HTERT RPE-1 (cell line): Measurements from ENCODE around the gene FOXC2.

ENCODE experiments used
- in situ Hi-C: fragments of 300-500 bp; cut with MboI; formaldehyde crosslinking; loops from 4 replicates; pipeline ENCODE4 v1.14.3; 2020; ENCODE audit warnings: low sequenced_read_pairs

The FOXC2 gene

DNA sequence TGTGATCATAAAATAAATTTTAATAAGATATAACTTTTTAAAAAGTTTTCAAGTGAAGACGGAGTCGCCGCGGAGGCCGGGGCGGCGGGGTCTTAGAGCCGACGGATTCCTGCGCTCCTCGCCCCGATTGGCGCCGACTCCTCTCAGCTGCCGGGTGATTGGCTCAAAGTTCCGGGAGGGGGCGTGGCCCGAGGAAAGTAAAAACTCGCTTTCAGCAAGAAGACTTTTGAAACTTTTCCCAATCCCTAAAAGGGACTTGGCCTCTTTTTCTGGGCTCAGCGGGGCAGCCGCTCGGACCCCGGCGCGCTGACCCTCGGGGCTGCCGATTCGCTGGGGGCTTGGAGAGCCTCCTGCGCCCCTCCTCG, at the start of gene FOXC2:
Gene FOXC2, plus strand, starts transcription at position 229 of the 365 bp plus-strand sequence. CDS start 507 bp downstream, outside the sequence.
- in situ Hi-C loops = no loop called here

GRCh38 chr16:86517033-86517432, 49.6 kb upstream of the FOXC2 start:
- in situ Hi-C loops = no loop called here

DNA sequence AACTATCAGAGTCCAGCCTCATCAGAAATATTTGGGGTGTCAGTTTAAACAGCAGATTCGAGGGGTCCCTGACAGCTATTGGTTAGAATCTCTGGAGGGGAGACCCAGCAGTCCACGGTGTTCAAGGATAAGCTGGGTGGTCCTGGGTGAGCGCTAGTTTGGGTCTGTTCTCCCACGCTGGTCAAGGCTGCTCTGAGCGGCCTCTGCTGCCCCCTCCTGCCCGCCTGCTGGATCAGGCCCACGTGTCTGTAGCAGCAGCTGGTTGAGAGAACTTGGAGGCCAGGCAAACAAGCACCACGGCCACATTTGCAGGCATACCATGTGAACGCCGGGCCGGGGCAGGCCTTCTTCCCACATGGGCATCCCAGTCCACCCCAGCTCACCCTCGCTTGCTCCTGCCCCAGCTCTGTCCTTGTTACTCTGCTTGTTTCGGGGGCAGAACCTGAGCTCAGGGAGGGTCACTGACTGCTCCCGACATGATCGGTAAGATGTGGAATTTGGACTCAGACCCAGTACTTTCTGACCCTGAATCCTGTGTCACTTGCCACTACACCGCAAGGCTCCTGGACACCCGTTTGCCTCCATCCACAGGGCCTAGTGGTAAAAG, 48.9 kb upstream of the FOXC2 start:
- in situ Hi-C loops = no loop called here

GRCh38 chr16:86519007-86519648, 47.5 kb upstream of the FOXC2 start:
- in situ Hi-C loops = no loop called here

DNA sequence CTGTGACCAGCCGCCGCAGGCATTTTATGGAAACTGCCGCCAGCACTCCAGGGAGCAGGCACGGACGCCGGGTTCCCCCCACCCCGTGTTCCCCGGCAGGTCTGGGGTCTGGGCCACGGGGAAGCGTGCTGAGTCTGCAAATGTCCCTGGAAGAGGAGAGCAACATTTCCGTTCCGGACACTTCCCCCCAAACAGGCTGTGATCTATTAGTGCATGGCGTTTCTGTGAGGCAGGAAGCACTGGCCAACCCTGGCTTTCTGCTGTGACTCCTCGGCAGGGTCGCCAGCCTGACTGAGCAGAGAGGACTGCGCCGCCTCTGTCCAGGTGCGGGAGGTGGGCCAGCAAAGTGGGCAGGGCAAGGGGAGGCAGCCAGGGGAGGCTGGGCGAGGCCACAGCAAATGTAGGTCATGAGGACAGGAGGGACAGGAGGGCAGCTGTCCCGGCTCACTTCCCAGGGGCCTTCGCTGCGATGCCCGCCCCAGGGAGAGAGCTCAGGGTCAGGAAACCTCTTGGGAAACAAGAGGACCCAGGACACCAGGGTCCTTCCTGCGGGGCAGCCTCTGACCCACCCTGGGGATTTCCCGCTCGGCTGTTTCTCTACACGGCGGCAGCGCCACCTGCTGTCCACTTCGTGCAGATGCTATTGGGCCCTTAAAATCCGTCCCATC, 46.8 kb upstream of the FOXC2 start:
- in situ Hi-C loops = no loop called here

- in situ Hi-C loops = no loop called here
Observed at GRCh38 chr16:86520317-86521210, 46.1 kb upstream of the FOXC2 start.

- in situ Hi-C loops = no loop called here
Observed at GRCh38 chr16:86521236-86522197, 45.1 kb upstream of the FOXC2 start.

DNA sequence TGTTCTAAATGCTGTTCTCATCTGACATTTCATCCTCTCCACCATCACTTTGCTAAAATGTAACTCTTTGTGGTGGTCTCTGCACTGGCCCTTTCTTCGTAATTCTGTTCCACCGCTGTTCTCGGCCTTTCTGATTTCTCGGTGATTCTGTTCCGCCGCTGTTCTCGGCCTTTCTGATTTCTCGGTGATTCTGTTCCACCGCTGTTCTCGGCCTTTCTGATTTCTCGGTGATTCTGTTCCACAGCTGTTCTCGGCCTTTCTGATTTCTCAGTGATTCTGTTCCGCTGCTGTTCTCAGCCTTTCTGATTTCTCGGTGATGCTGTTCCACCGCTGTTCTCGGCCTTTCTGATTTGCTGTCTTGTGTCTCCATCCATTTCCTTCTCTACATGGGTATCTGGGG, 44.0 kb upstream of the FOXC2 start:
- in situ Hi-C loops = no loop called here

DNA sequence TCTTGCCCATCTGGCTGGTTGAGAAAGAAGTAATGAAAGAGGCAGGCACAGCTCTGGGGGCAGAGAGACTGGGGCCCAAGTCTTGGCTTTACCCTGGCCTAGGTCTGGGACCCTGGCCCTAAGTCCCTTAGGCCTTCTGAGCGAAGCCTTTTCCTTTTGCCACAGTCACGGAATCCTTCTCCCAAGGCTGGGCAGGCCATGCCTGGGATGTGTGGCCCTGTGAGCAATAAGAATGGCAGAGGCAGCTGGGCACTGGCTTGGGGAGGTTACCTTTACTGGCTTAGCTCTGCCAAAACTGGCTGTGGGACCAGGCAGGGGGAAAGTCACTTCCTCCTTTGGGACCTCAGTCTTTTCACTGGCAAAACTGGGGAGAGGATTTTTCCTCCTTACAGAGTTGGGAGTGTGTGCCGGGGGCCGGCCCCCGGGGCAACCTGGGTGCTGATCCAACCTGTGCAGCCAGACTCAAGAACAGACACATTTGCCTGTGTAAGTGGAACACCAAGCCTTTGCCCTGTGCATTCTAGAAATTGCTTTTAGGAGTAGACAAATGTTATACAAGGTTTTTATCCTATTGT, 43.4 kb upstream of the FOXC2 start:
- in situ Hi-C loops = no loop called here

- in situ Hi-C loops = no loop called here
Observed at GRCh38 chr16:86524029-86524428, 42.6 kb upstream of the FOXC2 start.

GRCh38 chr16:86525696-86526095, 40.9 kb upstream of the FOXC2 start:
- in situ Hi-C loops = no loop called here

DNA sequence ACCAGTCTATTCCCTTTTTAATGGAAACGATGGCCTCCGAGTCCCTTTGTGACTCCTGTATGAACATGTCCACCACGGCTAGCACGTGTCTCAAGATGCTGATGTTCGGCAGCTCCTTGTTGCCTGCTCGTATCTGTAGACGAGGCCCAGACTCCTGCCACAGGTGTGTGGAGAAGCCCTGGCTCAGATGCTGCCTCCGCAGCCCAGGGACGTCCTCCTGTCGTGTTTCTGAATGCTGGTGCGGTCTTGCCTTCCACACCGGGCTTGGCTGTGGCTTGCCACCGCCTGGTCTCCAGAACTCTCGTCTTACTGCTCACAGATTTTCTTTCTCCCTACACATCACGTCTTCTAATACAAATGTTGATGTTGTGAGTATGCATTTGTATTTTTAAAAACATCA, 39.3 kb upstream of the FOXC2 start:
- in situ Hi-C loops = no loop called here

- in situ Hi-C loops = no loop called here
Observed at GRCh38 chr16:86528061-86528929, 38.3 kb upstream of the FOXC2 start.

DNA sequence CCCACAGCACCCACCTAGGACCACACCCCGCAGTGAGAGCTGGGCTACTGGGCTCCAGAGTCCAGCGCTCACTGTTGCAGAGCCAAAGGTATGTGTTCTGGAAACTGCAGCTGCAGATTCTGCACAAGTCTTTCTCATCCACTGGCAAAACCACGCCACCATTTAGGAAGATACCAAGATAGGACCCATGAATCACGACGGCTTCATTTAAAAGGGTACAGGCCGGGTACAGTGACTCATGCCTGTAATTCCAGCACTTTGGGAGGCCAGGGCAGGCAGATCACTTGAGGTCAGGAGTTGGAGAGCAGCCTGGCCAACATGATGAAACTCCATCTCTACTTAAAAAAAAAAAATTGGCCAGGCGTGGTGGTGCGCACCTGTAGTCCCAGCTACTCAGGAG, 37.5 kb upstream of the FOXC2 start:
- in situ Hi-C loops = no loop called here

DNA sequence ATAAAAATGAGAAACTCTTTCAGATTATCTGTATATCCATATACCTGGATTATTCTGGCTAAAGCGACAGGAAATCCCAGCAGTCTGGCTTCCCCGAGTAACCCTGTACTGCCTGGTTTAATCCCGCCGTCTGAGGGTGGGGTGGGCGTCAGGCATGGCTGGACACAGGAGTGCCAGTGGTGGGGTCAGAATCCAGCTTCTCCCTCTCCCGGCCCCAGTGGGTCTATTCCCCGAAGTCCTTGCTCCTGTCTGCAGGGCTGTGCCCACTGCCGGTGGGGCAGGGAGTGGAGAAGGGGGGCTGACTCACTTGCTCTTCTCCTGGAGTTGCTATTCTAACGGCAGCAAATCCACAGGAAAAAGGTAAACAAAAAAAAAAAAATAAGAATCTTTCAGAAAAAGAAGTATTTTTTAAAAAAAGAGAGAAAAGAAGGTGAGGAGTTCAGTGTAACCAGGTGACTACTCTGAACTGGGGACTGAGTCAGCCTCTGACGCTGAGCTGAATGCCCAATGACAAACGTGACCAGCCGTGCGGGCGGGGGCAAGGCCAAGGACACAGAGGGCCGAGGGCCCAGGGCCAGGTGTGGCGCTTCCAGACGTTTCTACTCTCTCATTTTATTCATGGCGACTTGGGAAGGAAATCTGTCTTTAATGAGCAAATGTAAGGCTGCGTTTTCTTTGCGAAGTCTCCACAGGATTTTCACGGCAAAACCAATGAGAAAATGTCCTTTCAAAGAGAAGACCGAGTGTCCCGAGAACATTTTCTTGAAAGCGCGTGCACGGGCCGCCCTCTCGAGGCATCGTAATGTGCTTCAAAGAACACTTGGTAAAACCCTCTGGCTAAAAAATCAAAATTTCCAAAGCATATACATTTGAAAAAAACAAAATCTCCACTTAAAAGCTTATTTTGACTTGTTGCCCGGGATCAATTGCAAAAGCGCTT, 36.1 kb upstream of the FOXC2 start:
- in situ Hi-C loops = no loop called here

DNA sequence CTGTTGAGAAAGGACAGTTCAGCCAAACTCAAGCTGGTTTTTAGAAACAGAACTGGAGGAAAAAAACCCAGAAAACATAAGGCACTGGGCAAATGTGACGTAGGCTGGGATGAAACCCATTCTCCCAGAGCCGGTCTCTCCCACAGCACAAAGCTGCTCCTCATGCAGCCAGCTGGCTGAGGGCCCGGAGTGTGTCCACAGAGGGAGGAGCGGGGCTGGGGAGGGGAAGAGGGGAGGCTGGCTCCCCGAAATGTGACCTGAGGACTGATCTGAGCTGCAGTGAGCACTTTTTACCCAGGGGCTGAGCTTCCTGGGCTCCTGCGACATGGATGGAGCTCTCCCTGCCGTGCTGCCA, 35.5 kb upstream of the FOXC2 start:
- in situ Hi-C loops = no loop called here

DNA sequence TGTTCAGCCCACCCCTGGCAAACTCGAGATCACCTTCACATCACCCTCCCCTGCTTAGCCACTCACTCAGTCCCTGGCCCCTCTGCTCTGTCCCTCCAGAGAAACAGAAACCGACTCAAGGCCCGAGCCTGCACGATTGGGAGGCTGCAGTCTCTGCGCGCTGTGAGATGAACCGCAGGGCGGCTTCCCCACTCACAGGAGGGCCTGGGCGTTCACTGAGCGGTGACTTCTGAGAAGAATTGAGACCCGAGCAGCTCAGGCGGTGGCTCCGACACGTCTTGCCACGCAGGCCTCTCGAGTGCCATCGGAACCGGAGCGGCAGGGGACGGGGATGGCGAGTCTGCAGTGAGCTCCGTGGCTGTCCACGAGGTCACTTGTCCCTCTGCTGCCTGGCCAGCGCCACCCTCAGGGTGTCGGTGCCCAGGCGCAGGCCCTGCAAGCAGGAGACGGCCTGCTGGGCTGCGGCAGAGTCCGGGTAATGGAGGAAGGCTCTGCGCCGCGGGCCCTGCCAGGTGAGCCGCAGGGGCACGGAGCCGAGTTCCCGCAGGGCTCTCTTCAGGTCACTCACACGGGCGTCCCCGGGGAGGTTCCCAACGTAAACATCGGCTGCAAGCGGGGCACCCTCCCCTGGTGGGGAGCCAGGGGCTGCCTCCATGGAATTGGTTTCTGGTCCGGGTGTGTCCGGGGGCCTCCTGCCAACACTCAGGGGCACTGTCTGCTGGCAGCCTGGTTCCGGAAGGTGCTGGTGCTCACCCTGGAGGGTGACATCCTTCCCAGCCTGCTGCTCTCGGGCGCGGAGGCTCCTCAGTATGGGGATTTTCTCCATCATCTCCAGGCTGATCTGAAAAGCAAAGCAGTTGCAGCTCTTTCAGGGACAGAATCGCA, 34.7 kb upstream of the FOXC2 start:
- in situ Hi-C loops = no loop called here
